Astrocyte (in vitro differentiated cells and primary cell): Measurements from ENCODE around the gene STEAP1.

Experiments
- CTCF ChIP-seq: IDR thresholded peaks from 2 replicates; pipeline ENCODE4 v1.5.1; 2011; ENCODE audit warnings: low read depth, mild to moderate bottlenecking, inconsistent platforms, low read length, moderate library complexity; ENCODE audit not compliant: insufficient read depth
- EZH2 ChIP-seq: IDR thresholded peaks from 2 replicates; pipeline ENCODE4 v1.6.1; 2012; ENCODE audit warnings: mild to moderate bottlenecking, low read length, inconsistent platforms; ENCODE audit not compliant: insufficient read depth

GRCh38 chr7:90180649-90181048 lies 26.4 kb downstream of the STEAP1 start:
- no peak for TF ChIP-seq CTCF
- TF ChIP-seq EZH2: no peak
